HG02884 (cell line): ENCODE measurements around the gene DMXL1.

ENCODE experiments used
- ATAC-seq: cut with Tn5 transposase; IDR thresholded peaks from one replicate; pipeline ENCODE4 v1.9.1; 2021; ENCODE audit warnings: mild to moderate bottlenecking, moderate library complexity; ENCODE audit not compliant: unreplicated experiment

DMXL1 gene

GRCh38 chr5:119070828-119071560, at the start of gene DMXL1:
Gene DMXL1 (plus strand): TSS chr5:119071087. CDS start chr5:119071570, 483 bp downstream.
- peak; percentile 77 for ATAC-seq

GRCh38 chr5:119021149-119021732, 49.6 kb upstream of the DMXL1 start:
- ATAC-seq = no peak

- peak; percentile 69 for ATAC-seq
Measured at GRCh38 chr5:119022017-119022745, 48.7 kb upstream of the DMXL1 start.

GRCh38 chr5:119022773-119023172, 48.1 kb upstream of the DMXL1 start:
- ATAC-seq = no peak

GRCh38 chr5:119028575-119028974, 42.3 kb upstream of the DMXL1 start:
- no peak for ATAC-seq

GRCh38 chr5:119031011-119031886, 39.6 kb upstream of the DMXL1 start:
- ATAC-seq = peak; percentile 69

GRCh38 chr5:119031905-119032304, 39.0 kb upstream of the DMXL1 start:
- peak; percentile 53 for ATAC-seq

- ATAC-seq = no peak
Measured at GRCh38 chr5:119032656-119033055, 38.2 kb upstream of the DMXL1 start.

GRCh38 chr5:119033135-119033534, 37.8 kb upstream of the DMXL1 start:
- ATAC-seq = no peak

GRCh38 chr5:119036101-119036762, 34.7 kb upstream of the DMXL1 start:
- ATAC-seq = no peak

GRCh38 chr5:119037496-119038215, 33.2 kb upstream of the DMXL1 start:
- no peak for ATAC-seq

- ATAC-seq = no peak
Measured at GRCh38 chr5:119048246-119048645, 22.6 kb upstream of the DMXL1 start.

- no peak for ATAC-seq
Measured at GRCh38 chr5:119049824-119050449, 20.9 kb upstream of the DMXL1 start.

GRCh38 chr5:119054101-119054500, 16.8 kb upstream of the DMXL1 start:
- ATAC-seq = no peak

GRCh38 chr5:119055294-119055693, 15.6 kb upstream of the DMXL1 start:
- no peak for ATAC-seq

GRCh38 chr5:119058979-119059529, 11.8 kb upstream of the DMXL1 start:
- ATAC-seq = no peak

- ATAC-seq = no peak
Measured at GRCh38 chr5:119059740-119060255, 11.1 kb upstream of the DMXL1 start.

GRCh38 chr5:119063579-119064379, 7.1 kb upstream of the DMXL1 start:
- ATAC-seq = peak; percentile 90
